BLaER1 (cell line): ENCODE results near the gene C2orf74.

Experiments used
- H3K27ac ChIP-seq: shearing (Covaris generic); formaldehyde crosslinking; 2 replicates; pipeline ENCODE4 v1.8.1; 2022
- H3K27me3 ChIP-seq: shearing (Covaris generic); formaldehyde crosslinking; 2 replicates; pipeline ENCODE4 v1.8.1; 2022
- H3K36me3 ChIP-seq: shearing (Covaris generic); formaldehyde crosslinking; 2 replicates; pipeline ENCODE4 v1.8.1; 2022
- H3K4me1 ChIP-seq: shearing (Covaris generic); formaldehyde crosslinking; 2 replicates; pipeline ENCODE4 v1.8.1; 2022
- H3K4me2 ChIP-seq: shearing (Covaris generic); formaldehyde crosslinking; 2 replicates; pipeline ENCODE4 v1.8.1; 2022
- H3K4me3 ChIP-seq: shearing (Covaris generic); formaldehyde crosslinking; 2 replicates; pipeline ENCODE4 v1.8.1; 2022
- H3K9ac ChIP-seq: shearing (Covaris generic); formaldehyde crosslinking; 2 replicates; pipeline ENCODE4 v1.8.1; 2022
- H3K9me3 ChIP-seq: shearing (Covaris generic); formaldehyde crosslinking; 2 replicates; pipeline ENCODE4 v1.8.1; 2022
- H4K20me1 ChIP-seq: shearing (Covaris generic); formaldehyde crosslinking; 2 replicates; pipeline ENCODE4 v1.8.1; 2022
- Cebpa-rat ChIP-seq: shearing (Covaris generic); IDR thresholded peaks from 2 replicates; pipeline ENCODE4 v1.8.1; 2022

The C2orf74 gene

GRCh38 chr2:61165946-61166345, 4.0 kb downstream of the C2orf74 start:
- Histone ChIP-seq H3K4me1 (no peaks in the 10 kb centered on the region), H3K9ac (no peak overlapping the region), H3K27ac (no peak overlapping the region), H3K4me2 (no peak overlapping the region), H3K27me3 (no peaks in the 10 kb centered on the region), H3K9me3 (no peaks in the 10 kb centered on the region), H3K4me3 (no peak overlapping the region), H3K36me3 (peaks cover 44% of the 10 kb centered on the region), H4K20me1 (no peaks in the 10 kb centered on the region)
- no peak for TF ChIP-seq Cebpa-rat

DNA sequence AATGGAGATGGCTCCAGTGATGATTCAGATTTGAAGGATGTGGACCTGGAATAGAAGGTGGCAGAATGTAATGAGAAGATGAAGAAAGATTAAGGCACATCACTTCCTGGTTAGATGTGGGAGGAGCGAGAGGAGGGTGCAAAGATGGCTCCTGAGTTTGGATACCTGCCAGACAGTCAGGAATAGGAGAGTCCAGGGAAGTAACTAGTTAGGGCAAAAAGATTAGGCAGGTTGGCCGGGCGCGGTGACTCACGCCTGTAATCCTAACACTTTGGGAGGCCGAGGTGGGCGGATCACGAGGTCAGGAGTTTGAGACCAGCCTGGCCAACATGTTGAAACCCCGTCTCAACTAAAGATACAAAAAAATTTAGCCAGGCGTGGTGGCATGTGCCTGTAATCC, 5.6 kb downstream of the C2orf74 start:
- Histone ChIP-seq H3K9ac (no peak overlapping the region), H4K20me1 (no peaks in the 10 kb centered on the region), H3K27ac (no peak overlapping the region), H3K4me2 (no peak overlapping the region), H3K4me1 (0 out of 2 replicates have a peak, but pooled peaks cover 4% of the 10 kb centered on the region), H3K4me3 (no peak overlapping the region), H3K36me3 (peaks cover 38% of the 10 kb centered on the region), H3K27me3 (no peaks in the 10 kb centered on the region), H3K9me3 (no peaks in the 10 kb centered on the region)
- TF ChIP-seq Cebpa-rat, result no peak

DNA sequence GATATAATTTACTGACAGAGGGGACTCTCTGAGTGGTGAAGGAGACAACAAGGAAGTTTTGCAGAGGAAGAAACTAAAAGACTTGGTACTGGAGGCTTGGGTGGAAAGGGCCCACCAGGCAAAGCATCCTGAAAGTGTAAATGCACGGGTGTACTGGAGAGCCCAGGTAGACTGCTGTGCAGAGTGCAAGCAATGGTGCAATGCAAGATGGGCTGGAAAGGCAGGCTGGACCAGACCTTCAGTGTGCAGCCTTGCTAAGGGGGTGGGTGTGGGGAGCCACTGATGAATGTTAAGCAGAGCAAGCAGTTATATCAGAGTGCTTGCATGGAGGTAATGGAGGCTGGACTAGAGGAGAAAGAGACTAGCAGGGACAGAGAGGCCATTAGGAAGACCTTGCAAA, 10.7 kb downstream of the C2orf74 start:
- H3K4me3 ChIP-seq, result no peak overlapping the region
- H3K4me2 ChIP-seq, result no peak overlapping the region
- H3K27me3 ChIP-seq, result no peaks in the 10 kb centered on the region
- H3K9me3 ChIP-seq, result no peaks in the 10 kb centered on the region
- H3K27ac ChIP-seq, result no peak overlapping the region
- H3K36me3 ChIP-seq, result no peaks in the 10 kb centered on the region
- peaks cover 12% of the 10 kb centered on the region for H3K4me1 ChIP-seq
- no peak for TF ChIP-seq Cebpa-rat
- H3K9ac ChIP-seq, result no peak overlapping the region
- H4K20me1 ChIP-seq, result no peaks in the 10 kb centered on the region

- H3K36me3 ChIP-seq, result no peaks in the 10 kb centered on the region
- no peaks in the 10 kb centered on the region for H4K20me1 ChIP-seq
- no peaks in the 10 kb centered on the region for H3K9me3 ChIP-seq
- no peak overlapping the region for H3K4me3 ChIP-seq
- no peak overlapping the region for H3K27ac ChIP-seq
- no peak overlapping the region for H3K4me2 ChIP-seq
- H3K9ac ChIP-seq, result no peak overlapping the region
- no peaks in the 10 kb centered on the region for H3K27me3 ChIP-seq
- peaks cover 15% of the 10 kb centered on the region for H3K4me1 ChIP-seq
- no peak for TF ChIP-seq Cebpa-rat
Observed at GRCh38 chr2:61173116-61173515, 11.1 kb downstream of the C2orf74 start.

DNA sequence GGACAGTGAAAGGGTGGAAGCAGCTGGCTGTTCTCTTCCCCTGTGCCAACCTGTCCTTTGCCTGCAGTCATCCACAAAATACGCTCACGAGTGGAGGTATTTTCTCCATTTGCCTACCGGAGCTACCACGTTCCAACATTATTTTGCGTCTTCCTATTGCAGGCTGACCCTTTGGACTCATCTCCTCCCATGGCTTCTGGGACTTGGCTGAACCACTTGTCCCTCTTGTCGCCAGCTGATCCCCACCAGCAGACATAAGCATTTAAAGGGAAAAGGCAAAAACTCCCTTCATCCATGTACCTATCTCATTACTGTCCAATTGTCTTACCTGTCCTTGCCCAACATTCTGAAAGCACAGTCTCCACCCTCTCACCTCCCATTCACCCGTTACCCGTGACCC, 13.0 kb downstream of the C2orf74 start:
- Histone ChIP-seq H3K9me3 (no peaks in the 10 kb centered on the region), H3K27me3 (no peaks in the 10 kb centered on the region), H3K9ac (no peak overlapping the region), H3K4me1 (peaks cover 34% of the 10 kb centered on the region), H3K27ac (no peak overlapping the region), H3K4me3 (no peak overlapping the region), H3K4me2 (no peak overlapping the region), H3K36me3 (no peaks in the 10 kb centered on the region; the same call in 1 of the 2 replicates), H4K20me1 (peaks cover 14% of the 10 kb centered on the region; the same call in 1 of the 2 replicates)
- TF ChIP-seq Cebpa-rat, result no peak

GRCh38 chr2:61176755-61177726, 15.1 kb downstream of the C2orf74 start:
- H3K4me2 ChIP-seq, result peak overlapping the region; percentile 99
- peaks cover 50% of the 10 kb centered on the region for H3K4me1 ChIP-seq
- no peaks in the 10 kb centered on the region for H3K27me3 ChIP-seq
- peak overlapping the region; percentile 81 for H3K4me3 ChIP-seq
- H3K36me3 ChIP-seq, result peaks cover 2% of the 10 kb centered on the region
- no peaks in the 10 kb centered on the region for H3K9me3 ChIP-seq
- H3K27ac ChIP-seq, result peak overlapping the region; percentile 97
- peak overlapping the region; percentile 95 for H3K9ac ChIP-seq
- no peak for TF ChIP-seq Cebpa-rat
- peaks cover 33% of the 10 kb centered on the region; the same call in 1 of the 2 replicates for H4K20me1 ChIP-seq

DNA sequence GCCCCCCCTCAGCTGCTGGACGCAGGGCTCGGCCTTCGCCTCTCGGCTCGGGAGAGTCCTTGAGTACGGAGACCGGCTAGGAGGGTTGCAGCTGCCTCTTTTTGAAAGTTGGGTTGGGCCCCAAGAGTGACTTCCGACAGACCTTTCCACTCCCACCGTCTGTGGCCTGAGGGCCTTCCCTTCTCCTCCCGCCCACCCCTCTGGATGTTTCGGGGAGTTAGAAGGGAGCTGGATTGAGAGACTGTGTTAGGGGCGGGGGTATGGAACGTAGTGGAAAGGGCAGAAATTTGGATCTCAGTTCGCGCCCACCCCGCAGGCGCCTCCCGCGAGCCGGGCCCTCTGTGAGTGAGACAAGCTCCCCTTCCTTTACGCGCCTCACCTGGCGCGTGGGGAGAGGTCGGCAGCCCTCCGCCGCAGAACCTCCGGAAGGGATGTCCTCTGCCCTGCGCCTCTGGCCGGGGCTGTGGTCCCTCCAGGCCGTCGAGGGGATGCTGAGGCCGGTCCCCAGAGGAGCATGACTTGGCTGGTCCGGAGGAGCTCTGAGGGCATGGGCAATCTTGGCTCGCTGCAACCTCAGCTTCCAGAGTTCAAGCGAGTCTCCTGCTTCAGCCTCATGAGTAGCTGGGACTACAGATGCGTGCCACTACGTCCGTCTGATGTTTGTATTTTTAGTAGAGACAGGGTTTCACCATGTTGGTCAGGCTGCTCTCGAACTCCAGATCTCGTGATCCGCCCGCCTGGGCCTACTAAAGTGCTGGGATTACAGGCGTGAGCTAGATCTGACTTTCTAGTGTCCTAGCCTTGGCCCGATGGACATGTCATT, 15.9 kb downstream of the C2orf74 start:
- H3K27ac ChIP-seq, result peak overlapping the region; percentile 97
- TF ChIP-seq Cebpa-rat, result no peak
- no peaks in the 10 kb centered on the region for H3K27me3 ChIP-seq
- peaks cover 40% of the 10 kb centered on the region; the same call in 1 of the 2 replicates for H4K20me1 ChIP-seq
- peak overlapping the region; percentile 95 for H3K9ac ChIP-seq
- H3K9me3 ChIP-seq, result no peaks in the 10 kb centered on the region
- H3K4me3 ChIP-seq, result peak overlapping the region; percentile 81
- peak overlapping the region; percentile 99 for H3K4me2 ChIP-seq
- H3K4me1 ChIP-seq, result peaks cover 58% of the 10 kb centered on the region
- peaks cover 11% of the 10 kb centered on the region for H3K36me3 ChIP-seq

DNA sequence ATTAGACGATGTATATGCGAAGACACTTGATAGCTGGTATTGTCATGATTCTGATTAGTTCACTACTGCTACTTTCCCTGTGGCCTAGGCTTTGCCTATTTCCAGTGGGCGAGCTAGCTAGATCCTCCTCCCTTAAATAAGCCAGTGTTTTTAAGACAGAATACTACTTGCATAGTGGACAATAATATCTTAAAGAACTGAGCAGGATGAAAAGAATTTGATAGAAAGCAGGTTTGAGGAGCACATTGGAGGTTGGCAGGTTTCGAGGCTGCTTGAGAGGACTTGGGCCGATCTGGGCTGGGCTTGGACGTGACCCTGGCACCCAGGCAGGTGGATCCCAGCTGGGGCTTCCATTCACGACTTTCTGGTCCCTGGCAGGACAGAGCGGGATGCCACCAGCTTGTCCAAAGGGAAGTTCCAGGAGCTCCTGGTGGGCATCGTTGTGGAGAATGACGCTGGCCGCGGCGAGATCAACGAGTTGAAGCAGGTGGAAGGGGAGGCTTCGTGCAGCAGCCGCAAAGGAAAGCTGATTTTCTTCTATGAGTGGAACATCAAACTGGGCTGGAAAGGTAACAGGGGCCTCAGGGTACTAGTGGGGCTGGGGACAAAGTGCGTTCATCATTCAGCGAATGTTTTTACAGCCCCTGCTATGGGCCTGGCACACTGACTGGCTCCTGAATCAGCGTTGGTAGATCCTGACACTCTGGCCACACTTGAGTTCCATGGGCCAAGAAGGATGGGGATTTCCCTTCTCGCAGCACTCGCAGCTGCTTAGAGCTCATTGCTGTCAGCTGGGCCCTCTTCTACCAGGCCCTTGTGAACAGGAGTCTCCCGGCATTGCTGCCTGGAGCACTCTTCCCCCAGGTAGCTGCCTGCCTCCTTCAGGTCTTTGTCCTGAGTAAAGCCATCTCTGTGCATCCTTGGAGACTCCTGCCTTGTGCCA, 16.9 kb downstream of the C2orf74 start:
- TF ChIP-seq Cebpa-rat, result no peak
- H4K20me1 ChIP-seq, result peaks cover 48% of the 10 kb centered on the region
- peak overlapping the region; percentile 97 for H3K27ac ChIP-seq
- peak overlapping the region; percentile 81 for H3K4me3 ChIP-seq
- H3K4me1 ChIP-seq, result peaks cover 58% of the 10 kb centered on the region
- H3K27me3 ChIP-seq, result no peaks in the 10 kb centered on the region
- H3K9me3 ChIP-seq, result no peaks in the 10 kb centered on the region
- H3K4me2 ChIP-seq, result peak overlapping the region; percentile 99
- peak overlapping the region; percentile 95 for H3K9ac ChIP-seq
- peaks cover 20% of the 10 kb centered on the region for H3K36me3 ChIP-seq
